ENCODE data around the gene PLXNA4. TPM values are rescaled to one million over a fixed set of nuclear protein-coding genes. Genes with fewer than 3 reads are reported as not detected.

Gene PLXNA4
- total RNA-seq, 2 donors from 2014 or later, result 24.0 to 42.7 TPM

DNA sequence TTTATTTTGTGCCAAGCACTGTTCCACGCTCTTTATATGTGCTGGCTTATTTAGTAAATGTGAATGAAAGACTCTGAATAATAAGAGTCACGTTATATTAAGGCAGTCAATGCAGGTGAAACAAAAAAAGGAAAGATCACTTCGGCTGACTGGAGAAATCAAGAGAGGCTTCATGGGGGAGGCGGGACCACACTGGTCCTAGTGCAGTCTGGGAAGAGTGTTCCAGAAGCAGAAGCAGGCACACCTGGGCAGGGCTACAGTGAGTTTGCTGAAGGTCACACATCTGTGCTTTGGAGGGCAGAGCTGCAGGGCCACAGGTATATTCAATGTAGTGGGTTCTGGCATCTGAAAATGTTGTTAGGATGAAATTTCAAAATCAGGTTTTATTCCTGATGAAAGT, 176.9 kb downstream of the PLXNA4 start:
- Mint-ChIP-seq H3K4me1 (peaks cover 46% of the 10 kb centered on the region), H3K9me3 (no peaks in the 10 kb centered on the region), H3K27me3 (ENCODE audit: insufficient read depth) (no peaks in the 10 kb centered on the region), H3K36me3 (ENCODE audit: low read depth) (no peaks in the 10 kb centered on the region), H3K27ac (no peak overlapping the region), H3K4me3 (no peak overlapping the region)
- 91 to 93% methylated on average over 3 to 4 of the region's 4 CpGs for WGBS, 2 experiments (ENCODE audit: insufficient coverage in 1 of 2, insufficient read length in 1 of 2)
- Histone ChIP-seq H3K27me3 (ENCODE audit: control insufficient read depth, insufficient read depth, low read length, poor library complexity, severe bottlenecking) (no peaks in the 10 kb centered on the region), H3K36me3 (ENCODE audit: control insufficient read depth, insufficient read depth, low read length) (no peaks in the 10 kb centered on the region), H3K9ac (ENCODE audit: extremely low read depth, low read length, poor library complexity, severe bottlenecking) (no peak overlapping the region), H3K4me1 (ENCODE audit: control insufficient read depth, insufficient read depth, low read length) (peaks cover 5% of the 10 kb centered on the region), H3K27ac (ENCODE audit: low read depth, low read length) (no peak overlapping the region), H3K9me3 (ENCODE audit: control insufficient read depth, low read length) (no peaks in the 10 kb centered on the region), H3K4me3 (ENCODE audit: low read length) (no peak overlapping the region)
- TF ChIP-seq, protein P1, sequence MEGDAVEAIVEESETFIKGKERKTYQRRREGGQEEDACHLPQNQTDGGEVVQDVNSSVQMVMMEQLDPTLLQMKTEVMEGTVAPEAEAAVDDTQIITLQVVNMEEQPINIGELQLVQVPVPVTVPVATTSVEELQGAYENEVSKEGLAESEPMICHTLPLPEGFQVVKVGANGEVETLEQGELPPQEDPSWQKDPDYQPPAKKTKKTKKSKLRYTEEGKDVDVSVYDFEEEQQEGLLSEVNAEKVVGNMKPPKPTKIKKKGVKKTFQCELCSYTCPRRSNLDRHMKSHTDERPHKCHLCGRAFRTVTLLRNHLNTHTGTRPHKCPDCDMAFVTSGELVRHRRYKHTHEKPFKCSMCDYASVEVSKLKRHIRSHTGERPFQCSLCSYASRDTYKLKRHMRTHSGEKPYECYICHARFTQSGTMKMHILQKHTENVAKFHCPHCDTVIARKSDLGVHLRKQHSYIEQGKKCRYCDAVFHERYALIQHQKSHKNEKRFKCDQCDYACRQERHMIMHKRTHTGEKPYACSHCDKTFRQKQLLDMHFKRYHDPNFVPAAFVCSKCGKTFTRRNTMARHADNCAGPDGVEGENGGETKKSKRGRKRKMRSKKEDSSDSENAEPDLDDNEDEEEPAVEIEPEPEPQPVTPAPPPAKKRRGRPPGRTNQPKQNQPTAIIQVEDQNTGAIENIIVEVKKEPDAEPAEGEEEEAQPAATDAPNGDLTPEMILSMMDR (conservative IDR thresholded peaks at IDR 0.05), result no peak
- DNase-seq, result no peak

DNA sequence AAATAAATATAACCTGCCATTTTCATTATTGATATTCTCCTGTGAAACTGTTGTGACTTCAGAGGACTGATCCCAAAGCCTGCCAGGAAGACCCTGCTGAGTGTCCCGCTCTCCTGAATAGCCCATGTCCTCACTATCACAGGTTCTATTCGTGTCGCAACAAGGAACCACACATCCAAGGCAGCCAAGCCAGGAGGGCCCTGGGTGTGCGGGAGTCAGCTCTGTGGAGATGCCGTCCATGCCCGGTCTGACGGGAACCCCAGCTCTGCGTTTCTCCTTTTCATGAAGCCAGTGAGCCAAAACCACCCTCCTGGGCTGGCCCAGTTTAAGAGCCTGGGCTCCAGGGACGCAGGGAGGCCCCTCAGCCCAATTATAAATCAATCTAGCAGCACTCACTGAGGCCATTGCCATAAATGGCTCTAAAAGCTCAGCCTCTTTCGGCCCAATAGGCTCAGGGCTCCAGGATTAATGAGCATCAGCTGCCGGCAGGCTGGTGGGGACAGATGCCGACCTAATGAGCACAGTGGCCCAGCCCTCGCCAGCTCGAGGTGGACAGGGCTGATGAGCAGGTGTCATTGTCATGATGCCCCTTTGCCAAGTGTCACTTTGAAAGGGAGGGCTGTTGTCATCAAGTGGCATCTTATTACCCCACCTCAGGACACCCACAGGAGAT, 177.9 kb downstream of the PLXNA4 start:
- no peak overlapping the region for H3K27ac ChIP-seq (ENCODE audit: low read depth, low read length)
- no peaks in the 10 kb centered on the region for H3K9me3 Mint-ChIP-seq
- H3K9ac ChIP-seq (ENCODE audit: extremely low read depth, low read length, poor library complexity, severe bottlenecking), result no peak overlapping the region
- no peaks in the 10 kb centered on the region for H3K36me3 Mint-ChIP-seq (ENCODE audit: low read depth)
- no peaks in the 10 kb centered on the region for H3K27me3 Mint-ChIP-seq (ENCODE audit: insufficient read depth)
- no peak overlapping the region for H3K4me3 ChIP-seq (ENCODE audit: low read length)
- H3K4me1 ChIP-seq (ENCODE audit: control insufficient read depth, insufficient read depth, low read length), result peaks cover 5% of the 10 kb centered on the region
- no peaks in the 10 kb centered on the region for H3K27me3 ChIP-seq (ENCODE audit: control insufficient read depth, insufficient read depth, low read length, poor library complexity, severe bottlenecking)
- no peak overlapping the region for H3K4me3 Mint-ChIP-seq
- TF ChIP-seq, protein P1 (conservative IDR thresholded peaks at IDR 0.05), result no peak
- H3K4me1 Mint-ChIP-seq, result peaks cover 42% of the 10 kb centered on the region
- no peaks in the 10 kb centered on the region for H3K36me3 ChIP-seq (ENCODE audit: control insufficient read depth, insufficient read depth, low read length)
- DNase-seq, result no peak
- 94 to 96% methylated on average over 8 to 14 of the region's 14 CpGs for WGBS, 2 experiments (ENCODE audit: insufficient coverage in 1 of 2, insufficient read length in 1 of 2)
- H3K9me3 ChIP-seq (ENCODE audit: control insufficient read depth, low read length), result no peaks in the 10 kb centered on the region
- H3K27ac Mint-ChIP-seq, result no peak overlapping the region

DNA sequence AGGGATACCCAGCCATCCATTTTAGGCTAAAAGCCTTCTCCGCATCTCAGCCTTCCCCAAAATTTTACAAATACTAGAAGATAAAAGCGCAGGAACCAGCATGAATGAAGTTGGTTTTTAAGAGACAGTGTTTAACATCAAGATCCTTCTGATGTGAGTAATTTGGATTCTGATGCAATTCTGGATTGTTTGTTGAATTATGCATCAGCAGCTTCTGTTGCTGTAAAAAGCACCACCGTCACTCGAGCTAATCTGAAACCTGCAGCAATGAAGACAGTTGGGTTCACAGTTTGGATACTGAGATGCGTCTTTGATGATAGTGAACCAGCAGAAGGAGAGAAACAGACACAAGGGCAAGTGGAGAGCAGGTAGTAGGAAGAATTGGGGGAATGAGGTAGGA, 179.2 kb downstream of the PLXNA4 start:
- no peaks in the 10 kb centered on the region for H3K36me3 ChIP-seq (ENCODE audit: control insufficient read depth, insufficient read depth, low read length)
- no peak overlapping the region for H3K27ac Mint-ChIP-seq
- H3K4me3 Mint-ChIP-seq, result no peak overlapping the region
- no peak overlapping the region for H3K9ac ChIP-seq (ENCODE audit: extremely low read depth, low read length, poor library complexity, severe bottlenecking)
- H3K27me3 Mint-ChIP-seq (ENCODE audit: insufficient read depth), result no peaks in the 10 kb centered on the region
- DNase-seq, result no peak
- peaks cover 5% of the 10 kb centered on the region for H3K4me1 ChIP-seq (ENCODE audit: control insufficient read depth, insufficient read depth, low read length)
- no peaks in the 10 kb centered on the region for H3K9me3 ChIP-seq (ENCODE audit: control insufficient read depth, low read length)
- TF ChIP-seq, protein P1 (conservative IDR thresholded peaks at IDR 0.05), result no peak
- no peak overlapping the region for H3K4me3 ChIP-seq (ENCODE audit: low read length)
- H3K4me1 Mint-ChIP-seq, result peaks cover 30% of the 10 kb centered on the region
- H3K27me3 ChIP-seq (ENCODE audit: control insufficient read depth, insufficient read depth, low read length, poor library complexity, severe bottlenecking), result no peaks in the 10 kb centered on the region
- H3K9me3 Mint-ChIP-seq, result no peaks in the 10 kb centered on the region
- H3K36me3 Mint-ChIP-seq (ENCODE audit: low read depth), result no peaks in the 10 kb centered on the region
- no peak overlapping the region for H3K27ac ChIP-seq (ENCODE audit: low read depth, low read length)
- 91 to 94% methylated on average over 4 to 5 of the region's 5 CpGs for WGBS, 2 experiments (ENCODE audit: insufficient coverage in 1 of 2, insufficient read length in 1 of 2)

Measured in endodermal cell (in vitro differentiated cells).